SK-MEL-5 (cell line): ENCODE results near the gene BAZ2A. TPM values are rescaled to one million over a fixed set of nuclear protein-coding genes. Genes with fewer than 3 reads are reported as not detected.
"Not testable (repeated sequence)": the region's sequence is repeated elsewhere in the genome, so short reads cannot be mapped to it uniquely, and the experiment has no call there.

ENCODE experiments used
- DNase-seq: peaks from one replicate; pipeline ENCODE4 v3.0.0-alpha.2; 2016; ENCODE audit warnings: low read depth, low spot score
- in situ Hi-C: cut with HindIII; loops from 2 replicates; pipeline ENCODE4 v1.10.0; 2016; ENCODE audit warnings: low sequenced_read_pairs, high pct_unique_total_duplicates, low pct_unique_long_range_greater_than_20kb
- total RNA-seq: library from RNA; depleted of rRNA; stranded (reverse); fragments of >200 nt; shearing (Covaris generic); gene quantifications from 2 replicates; pipeline ENCODE4 v1.2.3, GENCODE V29; 2014

Gene BAZ2A
- total RNA-seq, 1 experiment from 2014 or later, result 15.4 TPM

- in situ Hi-C loops, result loop anchor here (25.0 kb wide), 1 partner anchor 104 kb away; the partner anchor contains the start of gene RBMS2
- DNase-seq, result no peak
Measured at GRCh38 chr12:56616244-56616643, 13.9 kb downstream of the BAZ2A start.

- no peak for DNase-seq
- in situ Hi-C loops, result loop anchor here (25.0 kb wide), 1 partner anchor 102 kb away; the partner anchor contains the start of gene RBMS2
Measured at GRCh38 chr12:56614627-56615026, 15.5 kb downstream of the BAZ2A start.

DNA sequence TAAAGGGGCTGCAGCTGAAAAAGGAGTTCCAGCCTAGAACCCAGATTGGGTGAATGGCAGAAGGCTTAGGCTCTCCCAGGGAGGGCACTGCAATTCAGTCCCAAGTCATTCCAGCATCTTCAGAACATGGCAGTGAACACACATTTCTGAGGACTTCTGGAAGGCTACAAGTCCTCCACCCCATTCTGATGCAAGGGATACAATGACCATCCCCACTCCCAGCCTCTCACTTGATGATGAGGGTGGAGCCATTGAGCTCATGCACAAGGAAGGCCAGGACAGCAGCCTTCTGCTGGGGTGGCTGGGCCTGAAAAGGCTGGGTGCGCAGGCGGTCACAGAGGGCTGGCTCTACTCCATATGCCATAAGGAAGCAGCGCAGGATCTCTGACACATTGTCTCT is 25.8 kb downstream of the BAZ2A start:
- no peak for DNase-seq
- in situ Hi-C loops, result loop anchor here (25.0 kb wide), 1 partner anchor 92 kb away; the partner anchor contains the start of gene RBMS2

GRCh38 chr12:56602239-56602638 is 27.9 kb downstream of the BAZ2A start:
- no peak for DNase-seq
- in situ Hi-C loops, result loop anchor here (25.0 kb wide), 1 partner anchor 90 kb away; the partner anchor contains the start of gene RBMS2

DNA sequence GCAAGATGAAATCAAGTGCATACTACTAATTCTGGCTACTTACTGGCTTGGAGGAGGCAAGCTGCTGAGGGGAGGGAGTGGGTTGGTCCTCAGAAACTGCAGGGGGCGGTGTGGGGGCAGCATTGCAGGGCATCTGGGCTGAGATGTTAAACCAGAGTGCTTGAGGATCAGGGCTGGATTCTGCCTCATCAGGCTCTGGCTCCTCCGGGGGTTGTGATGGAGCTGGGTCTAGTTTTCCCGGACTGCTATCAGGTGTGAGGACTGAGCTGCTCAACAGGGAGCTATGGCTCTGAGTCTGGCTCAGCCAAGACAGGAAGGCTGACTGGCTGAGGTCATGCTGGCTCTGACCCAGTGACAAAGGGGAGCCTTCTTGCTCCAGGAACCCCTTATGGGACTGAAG is 28.6 kb downstream of the BAZ2A start:
- in situ Hi-C loops, result loop anchor here (25.0 kb wide), 1 partner anchor 89 kb away; the partner anchor contains the start of gene RBMS2
- peak; percentile 41 for DNase-seq

- in situ Hi-C loops, result loop anchor here (25.0 kb wide), 1 partner anchor 88 kb away; the partner anchor contains the start of gene RBMS2
- DNase-seq, result no peak
Measured at GRCh38 chr12:56600753-56601152, 29.4 kb downstream of the BAZ2A start.

GRCh38 chr12:56599797-56600196 is 30.3 kb downstream of the BAZ2A start:
- in situ Hi-C loops, result loop anchor here (25.0 kb wide), 1 partner anchor 87 kb away; the partner anchor contains the start of gene RBMS2

GRCh38 chr12:56599041-56599440 is 31.1 kb downstream of the BAZ2A start:
- DNase-seq, result no peak
- in situ Hi-C loops, result no loop called here

More at GRCh38 chr12:56599797-56600196, 30.3 kb downstream of the BAZ2A start:
- DNase-seq, result no peak

- in situ Hi-C loops, result no loop called here
- DNase-seq, result no peak
Measured at GRCh38 chr12:56596815-56597214, 33.3 kb downstream of the BAZ2A start.

DNA sequence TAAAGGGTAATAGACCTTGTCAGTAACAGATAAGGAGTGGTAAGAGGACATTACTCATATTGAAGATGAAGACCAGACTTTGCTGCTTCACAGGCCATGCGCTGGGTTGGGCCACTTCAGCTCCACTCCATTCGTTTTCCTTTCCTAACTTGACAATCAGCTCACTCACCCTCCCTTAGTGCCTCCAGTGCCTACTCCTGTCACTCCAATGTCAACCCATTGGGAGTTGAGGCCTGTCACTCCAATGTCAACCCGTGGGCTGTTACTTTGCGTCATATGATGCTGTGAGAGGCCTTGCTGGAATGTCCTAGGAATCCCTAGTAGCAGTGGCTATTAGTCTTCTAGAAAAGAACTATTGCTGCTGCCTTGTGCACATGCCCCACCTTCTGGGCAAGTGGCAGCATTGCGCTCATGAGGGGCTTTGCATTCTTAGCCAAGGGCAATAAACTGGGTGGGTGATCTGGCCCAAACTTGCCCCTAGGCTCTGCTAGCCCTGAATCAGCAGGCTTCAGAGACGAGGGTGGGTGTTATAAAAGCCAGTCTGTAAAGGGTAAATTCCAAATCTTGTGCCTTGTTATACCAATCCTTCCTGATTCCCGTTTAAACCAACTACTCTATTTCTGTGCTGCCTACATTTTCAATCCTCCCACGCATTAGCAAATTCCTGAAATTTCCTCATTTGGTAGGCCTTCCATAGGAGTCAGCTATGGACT is 36.1 kb downstream of the BAZ2A start:
- DNase-seq, result peak; percentile 80
- in situ Hi-C loops, result no loop called here

- in situ Hi-C loops, result no loop called here
Measured at GRCh38 chr12:56591961-56592360, 38.2 kb downstream of the BAZ2A start.

GRCh38 chr12:56591126-56591525 is 39.0 kb downstream of the BAZ2A start:
- DNase-seq, result no peak
- in situ Hi-C loops, result no loop called here

More at GRCh38 chr12:56591961-56592360, 38.2 kb downstream of the BAZ2A start:
- DNase-seq, result peak; percentile 20

- in situ Hi-C loops, result no loop called here
- DNase-seq, result peak; percentile 71
Measured at GRCh38 chr12:56590237-56590830, 39.8 kb downstream of the BAZ2A start.

GRCh38 chr12:56589783-56590182 is 40.3 kb downstream of the BAZ2A start:
- in situ Hi-C loops, result no loop called here
- no peak for DNase-seq

GRCh38 chr12:56585098-56585497 is 45.0 kb downstream of the BAZ2A start:
- DNase-seq, result no peak
- in situ Hi-C loops, result no loop called here

GRCh38 chr12:56581418-56582145 is 48.5 kb downstream of the BAZ2A start:
- in situ Hi-C loops, result no loop called here
- no peak for DNase-seq

GRCh38 chr12:56578983-56579546 is 51.1 kb downstream of the BAZ2A start:
- no peak for DNase-seq
- in situ Hi-C loops, result no loop called here

DNA sequence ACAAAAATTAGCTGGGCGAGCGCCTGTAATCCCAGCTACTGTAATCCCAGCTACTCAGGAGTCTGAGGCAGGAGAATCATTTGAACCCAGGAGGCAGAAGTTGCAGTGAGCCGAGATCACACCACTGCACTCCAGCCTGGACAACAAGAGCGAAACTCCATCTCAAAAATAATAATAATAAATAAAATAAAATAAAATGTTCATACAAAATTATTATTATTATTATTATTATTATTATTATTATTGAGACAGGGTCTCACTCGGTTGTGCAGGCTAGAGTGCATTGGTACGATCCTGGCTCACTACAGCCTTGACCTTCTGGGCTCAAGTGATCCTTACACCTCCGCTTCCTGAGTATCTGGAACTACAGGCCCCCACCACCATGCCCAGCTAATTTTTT is 52.9 kb downstream of the BAZ2A start:
- in situ Hi-C loops, DNase-seq: not testable (repeated sequence)
